ENCODE measurements around the gene CAPN11.

Gene CAPN11

DNA sequence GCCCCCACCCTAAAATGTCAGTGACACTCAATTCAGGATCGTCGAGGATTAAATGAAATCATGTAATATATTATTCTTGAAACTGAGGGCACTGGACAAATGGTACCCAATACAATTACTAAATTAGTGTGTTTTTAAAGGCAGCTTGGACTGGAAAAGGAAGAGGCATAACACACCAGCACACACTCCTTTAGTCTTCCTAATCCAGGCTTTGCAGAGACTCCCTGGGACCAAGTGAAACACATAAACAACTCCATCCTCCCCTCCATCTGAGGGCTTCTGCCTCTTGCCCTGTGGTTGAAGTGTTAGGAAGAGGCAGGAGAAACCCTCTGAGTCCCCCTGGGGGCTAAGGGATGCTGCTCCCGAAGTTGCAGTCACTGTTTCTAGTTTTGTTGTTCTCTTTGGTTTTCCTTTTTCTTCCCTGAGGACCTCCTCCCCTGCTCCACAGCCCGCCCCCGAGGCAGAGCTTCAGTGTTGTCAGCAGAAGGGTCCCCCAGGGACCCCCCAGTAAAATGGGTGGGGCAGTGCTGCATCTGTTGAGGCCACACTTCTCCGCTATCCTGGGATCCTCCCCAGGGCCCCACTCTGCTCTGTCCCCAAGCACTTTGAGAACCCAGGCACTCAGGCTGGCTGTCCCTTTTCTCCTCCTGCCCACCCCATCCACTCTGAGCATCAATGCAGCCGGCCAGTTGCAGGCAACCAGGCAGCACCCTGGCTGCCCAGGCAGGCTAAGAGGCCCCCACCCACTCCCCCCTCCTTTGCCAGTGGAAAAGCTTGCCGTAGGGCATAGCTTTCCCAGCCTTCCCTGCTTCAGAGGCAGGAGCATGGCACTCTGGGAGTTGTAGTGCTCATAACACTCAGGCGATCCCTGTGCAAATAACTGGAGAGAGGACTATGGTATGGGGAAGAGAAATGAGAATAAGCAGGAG, 25.4 kb upstream of the CAPN11 start:
- CTCF ChIA-PET = interaction anchor here (0.7 to 4.8 kb wide), 12 partner anchors 17 to 364 kb away, joined by 3 to 29 read pairs (median 3); no protein-coding TSS in a partner anchor
- no peak overlapping the region for H3K4me3 ChIP-seq (ENCODE audit: low read depth, low read length)
- peaks cover 0 to 23% of the 10 kb centered on the region in 2 experiments; a peak in 2 of 3 replicates for H3K36me3 ChIP-seq (ENCODE audit: control insufficient read depth in 2 of 2, insufficient read depth in 1 of 2, low read length in 2 of 2)
- peaks cover 7% of the 10 kb centered on the region for H3K4me1 ChIP-seq (ENCODE audit: control insufficient read depth, insufficient read depth, low read length)
- no peaks in the 10 kb centered on the region for H3K9me3 ChIP-seq (ENCODE audit: control insufficient read depth, insufficient read depth, low read depth, low read length)
- POLR2A ChIA-PET = interaction anchor here (0.6 to 3.3 kb wide), 8 partner anchors 10 to 170 kb away, joined by 3 to 18 read pairs (median 3); partner anchors contain the start of gene HSP90AB1
- H3K27ac ChIP-seq (ENCODE audit: extremely low read depth, low read depth, low read length) = no peak overlapping the region
- TF ChIP-seq EGR2 (tag by site-specific recombination; IDR thresholded peaks at IDR 0.05; ENCODE audit: low read depth) (peak; percentile 49; the same call in 1 of the 2 replicates), ZFP69B (tag by site-specific recombination; IDR thresholded peaks at IDR 0.05) (peak; percentile 53; the same call in 1 of the 2 replicates), ZNF76 (tag by site-specific recombination; IDR thresholded peaks at IDR 0.05; ENCODE audit: borderline replicate concordance, low read depth) (peak; percentile 97), ZNF521 (tag by site-specific recombination; IDR thresholded peaks at IDR 0.05) (no peak), SP2 (tag by site-specific recombination; IDR thresholded peaks at IDR 0.05) (peak; percentile 43), KLF9 (tag by site-specific recombination; IDR thresholded peaks at IDR 0.05; ENCODE audit: low read depth) (0 out of 2 replicates have a peak, but pooled peaks have one; percentile 16), HIC1 (tag by site-specific recombination; IDR thresholded peaks at IDR 0.05) (0 out of 2 replicates have a peak, but pooled peaks have one; percentile 20), ZNF548 (tag by site-specific recombination; IDR thresholded peaks at IDR 0.05) (no peak), ZIC2 (tag by site-specific recombination; IDR thresholded peaks at IDR 0.05) (no peak), ZNF16 (tag by site-specific recombination; IDR thresholded peaks at IDR 0.05; ENCODE audit: low read depth) (no peak), SP7 (tag by site-specific recombination; IDR thresholded peaks at IDR 0.05) (peak; percentile 35), ZNF600 (tag by site-specific recombination; IDR thresholded peaks at IDR 0.05) (peak; percentile 60), SP3 (tag by site-specific recombination; IDR thresholded peaks at IDR 0.05) (peak; percentile 39), ZNF768 (tag by site-specific recombination; IDR thresholded peaks at IDR 0.05) (no peak), ZNF423 (tag by site-specific recombination; IDR thresholded peaks at IDR 0.05) (peak; percentile 16; the same call in 1 of the 2 replicates), ZNF692 (tag by site-specific recombination; IDR thresholded peaks at IDR 0.05) (peak; percentile 53), ZFHX2 (tag by site-specific recombination; conservative IDR thresholded peaks at IDR 0.05) (peak; percentile 63), IKZF3 (tag by site-specific recombination; IDR thresholded peaks at IDR 0.05) (peak; percentile 95), PRDM10 (tag by site-specific recombination; IDR thresholded peaks at IDR 0.05) (peak; percentile 90), ZNF23 (tag by site-specific recombination; IDR thresholded peaks at IDR 0.05; ENCODE audit: borderline replicate concordance) (no peak), ZSCAN18 (tag by site-specific recombination; IDR thresholded peaks at IDR 0.05) (no peak)
- TF ChIP-seq, protein P1, sequence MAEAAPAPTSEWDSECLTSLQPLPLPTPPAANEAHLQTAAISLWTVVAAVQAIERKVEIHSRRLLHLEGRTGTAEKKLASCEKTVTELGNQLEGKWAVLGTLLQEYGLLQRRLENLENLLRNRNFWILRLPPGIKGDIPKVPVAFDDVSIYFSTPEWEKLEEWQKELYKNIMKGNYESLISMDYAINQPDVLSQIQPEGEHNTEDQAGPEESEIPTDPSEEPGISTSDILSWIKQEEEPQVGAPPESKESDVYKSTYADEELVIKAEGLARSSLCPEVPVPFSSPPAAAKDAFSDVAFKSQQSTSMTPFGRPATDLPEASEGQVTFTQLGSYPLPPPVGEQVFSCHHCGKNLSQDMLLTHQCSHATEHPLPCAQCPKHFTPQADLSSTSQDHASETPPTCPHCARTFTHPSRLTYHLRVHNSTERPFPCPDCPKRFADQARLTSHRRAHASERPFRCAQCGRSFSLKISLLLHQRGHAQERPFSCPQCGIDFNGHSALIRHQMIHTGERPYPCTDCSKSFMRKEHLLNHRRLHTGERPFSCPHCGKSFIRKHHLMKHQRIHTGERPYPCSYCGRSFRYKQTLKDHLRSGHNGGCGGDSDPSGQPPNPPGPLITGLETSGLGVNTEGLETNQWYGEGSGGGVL (tag by site-specific recombination; IDR thresholded peaks at IDR 0.05) = peak; percentile 75
- TF ChIP-seq, protein P2, sequence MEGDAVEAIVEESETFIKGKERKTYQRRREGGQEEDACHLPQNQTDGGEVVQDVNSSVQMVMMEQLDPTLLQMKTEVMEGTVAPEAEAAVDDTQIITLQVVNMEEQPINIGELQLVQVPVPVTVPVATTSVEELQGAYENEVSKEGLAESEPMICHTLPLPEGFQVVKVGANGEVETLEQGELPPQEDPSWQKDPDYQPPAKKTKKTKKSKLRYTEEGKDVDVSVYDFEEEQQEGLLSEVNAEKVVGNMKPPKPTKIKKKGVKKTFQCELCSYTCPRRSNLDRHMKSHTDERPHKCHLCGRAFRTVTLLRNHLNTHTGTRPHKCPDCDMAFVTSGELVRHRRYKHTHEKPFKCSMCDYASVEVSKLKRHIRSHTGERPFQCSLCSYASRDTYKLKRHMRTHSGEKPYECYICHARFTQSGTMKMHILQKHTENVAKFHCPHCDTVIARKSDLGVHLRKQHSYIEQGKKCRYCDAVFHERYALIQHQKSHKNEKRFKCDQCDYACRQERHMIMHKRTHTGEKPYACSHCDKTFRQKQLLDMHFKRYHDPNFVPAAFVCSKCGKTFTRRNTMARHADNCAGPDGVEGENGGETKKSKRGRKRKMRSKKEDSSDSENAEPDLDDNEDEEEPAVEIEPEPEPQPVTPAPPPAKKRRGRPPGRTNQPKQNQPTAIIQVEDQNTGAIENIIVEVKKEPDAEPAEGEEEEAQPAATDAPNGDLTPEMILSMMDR (tag by site-specific recombination; IDR thresholded peaks at IDR 0.05) = peak; percentile 48; the same call in 1 of the 2 replicates

Data from HEK293 (cell line).